ENCODE measurements around the gene LYST.

GRCh38 chr1:235841938-235842545, 24.7 kb downstream of the LYST start:
- TF ChIP-seq CTCF (IDR thresholded peaks at IDR 0.05) (no peak), POLR2A (IDR thresholded peaks at IDR 0.05) (no peak)

Data from prostate gland (tissue), 2 donors.